DMS79 (cell line): ENCODE measurements around the gene APMAP.

Source experiments
- DNase-seq: peaks from one replicate; lab custom pipeline; 2025; lab: John Stamatoyannopoulos, UW

Gene APMAP

DNA sequence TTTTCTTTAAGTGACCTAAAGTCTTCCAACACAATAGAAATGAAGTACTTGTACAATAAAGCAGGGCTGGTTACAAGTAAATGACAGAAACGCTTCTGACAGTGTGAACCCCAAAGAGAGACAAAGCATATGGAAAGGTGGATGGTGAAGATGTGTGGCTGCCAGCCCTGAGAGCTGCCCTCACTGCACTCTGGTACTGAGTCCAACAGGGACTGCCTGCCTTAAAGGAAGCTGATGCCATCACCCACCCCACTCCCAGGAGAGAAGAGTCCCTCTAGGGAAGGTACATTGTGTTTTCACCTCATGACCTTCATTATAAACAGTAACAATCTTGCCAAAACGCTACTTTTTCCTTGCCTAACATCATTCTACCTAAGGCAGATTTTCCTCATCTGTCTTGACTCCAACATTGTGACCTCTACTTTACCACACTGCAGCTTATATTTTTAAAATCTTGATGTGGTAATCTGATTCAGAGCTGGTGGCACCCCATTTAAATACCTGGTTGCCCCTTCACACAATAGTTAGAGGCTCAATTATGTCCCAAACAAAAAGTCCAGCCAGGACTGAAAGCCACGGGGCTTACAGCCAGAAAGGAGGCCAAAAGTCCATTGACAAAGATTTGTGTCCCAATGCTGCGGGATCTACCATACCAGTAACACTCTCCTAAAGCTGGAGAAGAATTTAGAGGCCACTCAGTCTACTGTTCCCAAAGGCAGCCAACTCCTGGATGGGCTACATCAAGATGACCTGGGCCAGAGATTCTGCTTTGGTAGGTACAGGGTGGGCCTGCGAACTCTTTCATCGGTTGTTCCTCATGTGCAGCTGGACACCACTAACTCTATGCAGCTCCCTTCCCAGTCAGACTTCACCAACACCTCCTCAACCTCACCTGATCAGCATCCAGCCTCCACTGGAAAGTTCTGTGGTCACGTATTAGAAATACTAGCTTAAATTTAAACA is 4.4 kb downstream of the APMAP start:
- DNase-seq: peak; percentile 15

GRCh38 chr20:24987244-24987643 is 5.3 kb downstream of the APMAP start:
- DNase-seq: peak; percentile 38

DNA sequence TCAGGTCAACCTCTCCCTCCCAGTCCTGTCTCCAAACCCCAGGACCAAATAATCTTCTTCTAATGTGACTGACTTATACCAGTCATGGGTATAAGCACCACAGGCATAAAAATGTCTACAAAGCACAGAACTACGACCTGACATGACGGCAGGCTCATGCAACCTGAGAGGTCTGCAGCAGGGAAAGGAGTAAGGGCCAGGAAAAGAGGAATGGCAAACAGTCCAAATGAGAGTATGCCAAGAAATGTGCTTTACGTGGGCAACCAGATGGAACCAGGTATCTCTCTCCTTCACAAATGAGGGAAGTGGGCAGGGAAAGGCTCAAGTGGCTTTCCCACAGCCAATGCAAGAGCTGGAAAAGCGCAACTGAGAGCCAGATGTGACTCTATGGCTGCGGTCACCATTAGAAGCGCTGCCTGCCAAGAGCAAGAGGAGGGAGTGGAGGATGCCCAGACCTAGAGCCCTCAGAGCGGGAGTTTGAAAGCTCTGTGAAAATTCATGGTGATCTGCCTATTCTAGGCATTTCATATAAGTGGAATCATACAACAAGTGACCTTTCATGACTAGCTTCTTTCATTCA is 6.0 kb downstream of the APMAP start:
- DNase-seq: peak; percentile 95

- no peak for DNase-seq
These were observed 6.7 kb downstream of the APMAP start for GRCh38 chr20:24985802-24986201.

DNA sequence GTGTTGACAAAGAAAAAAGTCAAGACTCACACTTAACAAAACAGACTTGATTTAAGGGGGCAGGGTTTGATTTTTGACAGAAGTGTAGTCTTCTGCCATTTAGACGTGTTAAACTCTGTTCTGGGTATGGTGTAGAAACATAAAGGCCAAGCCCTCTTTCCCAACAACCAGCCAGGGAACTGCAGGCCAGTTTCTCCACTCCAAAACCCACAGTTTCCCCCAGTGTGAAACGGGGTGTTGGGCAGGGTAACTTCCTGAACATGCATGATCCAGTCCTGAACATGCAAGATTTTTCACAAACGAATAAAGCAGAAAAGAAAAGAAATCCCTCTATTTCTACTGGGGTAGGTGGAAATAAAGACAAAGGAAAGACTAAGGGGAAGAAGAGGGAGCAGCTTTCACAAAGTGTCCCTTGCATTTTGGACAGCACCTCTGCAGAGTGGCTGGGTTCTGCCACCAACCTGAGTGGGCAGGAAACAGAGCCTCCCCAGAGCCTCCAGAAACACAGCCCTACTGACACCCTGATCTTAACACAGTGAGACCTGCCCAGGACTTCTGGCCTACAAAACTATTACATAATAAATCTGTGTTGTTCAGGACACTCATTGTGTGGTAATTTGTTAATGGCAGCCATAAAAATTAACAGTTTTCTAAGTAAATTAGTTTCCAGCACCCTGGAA is 7.5 kb downstream of the APMAP start:
- DNase-seq: no peak

GRCh38 chr20:24983896-24984295 is 8.7 kb downstream of the APMAP start:
- DNase-seq: no peak

- no peak for DNase-seq
These were observed 10.8 kb downstream of the APMAP start for GRCh38 chr20:24981790-24982189.

DNA sequence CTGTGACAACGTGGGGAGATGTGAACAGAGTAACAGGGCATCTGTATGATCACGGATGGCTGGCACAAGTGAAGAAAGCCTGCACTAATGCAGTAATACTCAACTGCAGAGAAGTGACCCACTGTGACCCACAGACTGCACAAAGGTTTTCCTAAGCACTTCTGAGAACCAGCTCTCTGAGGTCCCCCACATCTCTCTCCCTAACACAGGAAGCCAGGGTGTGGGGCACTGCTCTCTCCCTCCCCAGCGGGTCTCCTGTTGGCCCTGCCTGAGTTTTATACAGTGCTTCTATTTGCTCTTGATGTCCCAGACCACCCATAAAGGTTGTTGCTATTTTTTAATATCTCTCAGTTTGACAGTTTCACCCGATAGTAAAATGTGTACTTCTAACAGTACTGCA is 11.3 kb downstream of the APMAP start:
- DNase-seq: no peak

- no peak for DNase-seq
These were observed 12.1 kb downstream of the APMAP start for GRCh38 chr20:24980291-24981053.

- no peak for DNase-seq
These were observed 13.3 kb downstream of the APMAP start for GRCh38 chr20:24979036-24979960.

DNA sequence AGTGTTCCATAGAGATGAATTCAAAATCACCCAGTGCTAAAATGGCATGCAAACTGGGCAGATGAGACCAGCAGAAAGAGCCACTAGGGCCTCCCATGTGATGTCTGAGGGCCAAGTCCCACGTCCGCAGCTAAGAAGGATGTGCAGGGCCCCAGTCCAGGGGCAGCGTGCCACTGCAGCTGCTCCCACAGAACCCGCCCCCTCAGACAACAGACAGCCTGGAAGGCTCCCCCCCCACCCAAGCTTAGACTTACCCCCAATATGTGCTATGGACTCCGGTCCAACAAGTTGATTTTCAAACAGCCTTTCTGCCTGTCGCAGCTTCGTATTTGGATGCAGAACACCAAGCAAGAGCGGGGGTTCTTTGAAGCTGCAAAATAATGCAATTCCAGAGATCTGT is 14.0 kb downstream of the APMAP start:
- DNase-seq: no peak

- DNase-seq: no peak
These were observed 14.8 kb downstream of the APMAP start for GRCh38 chr20:24977797-24978196.

- no peak for DNase-seq
These were observed 15.2 kb downstream of the APMAP start for GRCh38 chr20:24977336-24977735.

DNA sequence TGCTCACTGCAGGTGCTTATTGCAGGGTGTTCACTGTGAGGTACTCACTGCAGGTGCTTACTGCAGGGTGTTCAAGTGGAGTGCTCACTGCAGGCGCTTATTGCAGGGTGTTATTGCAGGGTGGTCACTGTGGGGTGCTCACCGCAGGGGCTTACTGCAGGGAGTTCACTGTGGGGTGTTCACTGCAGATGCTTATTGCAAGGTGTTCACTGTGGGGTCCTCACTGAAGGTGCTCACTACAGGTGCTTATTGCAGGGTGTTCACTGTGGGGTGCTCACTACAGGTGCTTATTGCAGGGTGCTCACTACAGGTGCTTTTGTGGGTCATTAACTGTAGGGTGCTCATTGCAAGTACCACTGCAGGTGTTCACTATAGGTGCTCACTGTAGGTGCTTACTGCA is 20.2 kb downstream of the APMAP start:
- DNase-seq: no peak

- DNase-seq: no peak
These were observed 21.0 kb downstream of the APMAP start for GRCh38 chr20:24971376-24972101.

DNA sequence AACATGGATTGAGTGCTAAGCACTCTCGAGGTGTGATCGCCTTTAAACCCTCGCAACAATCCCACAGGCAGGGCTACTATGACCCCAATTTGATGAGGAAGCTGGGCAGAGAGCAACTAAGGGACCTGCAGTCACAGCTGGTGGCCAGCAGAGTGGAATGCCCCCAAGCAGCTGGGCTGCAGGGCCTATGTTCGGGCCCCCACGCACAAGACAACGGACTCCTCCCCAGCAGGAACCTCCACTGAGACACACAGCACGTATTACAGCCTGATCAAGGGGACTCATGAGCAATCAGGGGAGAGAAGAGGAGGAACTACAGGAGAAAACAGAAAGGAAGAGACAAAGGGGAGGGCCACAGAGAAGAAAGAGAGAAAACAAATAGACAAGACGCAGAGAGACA is 21.8 kb downstream of the APMAP start:
- no peak for DNase-seq

GRCh38 chr20:24970030-24970553 is 22.5 kb downstream of the APMAP start:
- no peak for DNase-seq

DNA sequence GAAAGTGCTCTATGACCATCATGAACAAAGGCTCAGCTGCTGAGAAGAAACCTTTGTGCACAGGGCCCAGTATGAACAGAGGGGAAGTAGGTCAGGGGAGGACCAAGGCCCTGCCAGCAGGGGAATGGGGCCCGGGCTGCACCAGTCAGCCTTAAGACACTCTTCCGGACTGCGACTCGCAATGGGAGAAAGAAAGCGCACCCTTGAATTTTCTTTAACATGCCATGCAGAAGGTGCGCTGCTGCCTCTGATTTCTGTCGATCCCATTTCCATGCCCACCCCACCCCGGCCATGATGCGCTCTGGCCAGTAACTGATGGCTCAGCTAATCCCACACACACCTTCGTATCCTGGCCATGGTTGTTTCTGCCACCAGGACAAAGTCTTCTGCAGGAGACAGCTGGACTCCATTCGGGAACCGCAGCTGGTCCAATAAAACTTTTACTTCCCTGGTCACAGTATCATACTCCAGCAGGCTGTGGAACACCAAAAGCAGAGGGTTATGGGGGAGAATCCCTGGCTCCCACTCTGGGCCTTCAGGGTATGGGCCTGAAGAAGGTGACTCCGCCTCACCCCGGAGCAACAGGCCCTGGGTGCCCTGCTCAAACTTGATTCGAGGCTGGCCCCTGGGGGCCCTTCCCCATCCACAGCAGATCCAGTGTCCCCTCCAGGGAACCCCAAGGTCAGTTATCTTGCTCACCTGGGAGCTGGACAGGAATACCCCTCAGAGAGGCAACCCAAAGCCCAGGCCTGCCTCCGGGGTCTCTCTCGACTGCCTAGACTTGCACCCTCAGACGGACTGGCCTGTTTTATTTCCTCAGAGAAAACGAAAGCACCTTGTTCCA is 23.1 kb downstream of the APMAP start:
- no peak for DNase-seq

- DNase-seq: no peak
These were observed 24.2 kb downstream of the APMAP start for GRCh38 chr20:24968278-24968800.
